HepG2 (cell line): ENCODE data around the gene LGALS4. TPM values are rescaled to one million over a fixed set of nuclear protein-coding genes. Genes with fewer than 3 reads are reported as not detected.

ENCODE experiments used
- ATF6 ChIP-seq: sonication (generic); formaldehyde crosslinking; conservative IDR thresholded peaks from 2 replicates; pipeline ENCODE4 v1.4.0; 2020; ENCODE audit warnings: missing genetic modification reagents
- CHD4 ChIP-seq: fragments of 200-600 bp; sonication (generic); IDR thresholded peaks from 2 replicates; pipeline ENCODE4 v1.7.0; 2017; ENCODE audit warnings: mild to moderate bottlenecking, low read length, borderline replicate concordance
- FOXP1 ChIP-seq, 2 experiments: fragments of 450-650 bp in 1 of 2; IDR thresholded peaks; 2 replicates each; pipeline ENCODE4 v1.6.1; 2017 to 2018; ENCODE audit warnings: antibody characterized with exemption in 1 of 2
- HOXA3 ChIP-seq: sonication (generic); formaldehyde crosslinking; IDR thresholded peaks from 2 replicates; pipeline ENCODE4 v1.5.0; 2020; ENCODE audit warnings: missing genetic modification reagents
- ISX ChIP-seq: sonication (generic); formaldehyde crosslinking; conservative IDR thresholded peaks from 2 replicates; pipeline ENCODE4 v1.5.0; 2020; ENCODE audit warnings: missing genetic modification reagents
- KAT7 ChIP-seq: IDR thresholded peaks from 2 replicates; pipeline ENCODE4 v1.6.1; 2018; ENCODE audit warnings: borderline replicate concordance, missing compliant biosample characterization
- MXD1 ChIP-seq: sonication (generic); formaldehyde crosslinking; IDR thresholded peaks from 2 replicates; pipeline ENCODE4 v1.4.0; 2020; ENCODE audit warnings: mild to moderate bottlenecking, missing genetic modification reagents
- MYNN ChIP-seq: sonication (generic); formaldehyde crosslinking; IDR thresholded peaks from 2 replicates; pipeline ENCODE4 v1.4.0; 2020; ENCODE audit warnings: mild to moderate bottlenecking, low read depth, missing genetic modification reagents
- NCOA1 ChIP-seq: sonication (generic); formaldehyde crosslinking; IDR thresholded peaks from 2 replicates; pipeline ENCODE4 v1.9.0; 2021; ENCODE audit warnings: missing genetic modification reagents
- PATZ1 ChIP-seq: sonication (generic); formaldehyde crosslinking; IDR thresholded peaks from 2 replicates; pipeline ENCODE4 v1.4.0; 2020; ENCODE audit warnings: missing genetic modification reagents
- POLR2G ChIP-seq: fragments of 200-400 bp; formaldehyde crosslinking; IDR thresholded peaks from 2 replicates; pipeline ENCODE4 v1.6.1; 2018; ENCODE audit warnings: mild to moderate bottlenecking, low read depth, low read length, moderate library complexity
- SMAD9 ChIP-seq: sonication (generic); formaldehyde crosslinking; IDR thresholded peaks from 2 replicates; pipeline ENCODE4 v1.5.1; 2020; ENCODE audit warnings: mild to moderate bottlenecking, missing genetic modification reagents
- TARDBP ChIP-seq: sonication (generic); formaldehyde crosslinking; IDR thresholded peaks from 2 replicates; pipeline ENCODE4 v1.8.0; 2022; ENCODE audit warnings: mild to moderate bottlenecking, missing genetic modification reagents
- ZBTB38 ChIP-seq: sonication (generic); formaldehyde crosslinking; IDR thresholded peaks from 2 replicates; pipeline ENCODE4 v1.5.1; 2020; ENCODE audit warnings: mild to moderate bottlenecking, missing genetic modification reagents
- ZNF17 ChIP-seq: sonication (generic); formaldehyde crosslinking; IDR thresholded peaks from 2 replicates; pipeline ENCODE4 v1.5.0; 2020; ENCODE audit warnings: mild to moderate bottlenecking, missing genetic modification reagents
- ZNF225 ChIP-seq: sonication (generic); formaldehyde crosslinking; IDR thresholded peaks from 2 replicates; pipeline ENCODE4 v1.4.0; 2020; ENCODE audit warnings: mild to moderate bottlenecking, missing genetic modification reagents
- ZNF274 ChIP-seq: sonication (generic); formaldehyde crosslinking; IDR thresholded peaks from 2 replicates; pipeline ENCODE4 v1.5.1; 2020; ENCODE audit warnings: mild to moderate bottlenecking, missing genetic modification reagents
- ZNF317 ChIP-seq: sonication (generic); formaldehyde crosslinking; IDR thresholded peaks from 2 replicates; pipeline ENCODE4 v1.5.0; 2020; ENCODE audit warnings: mild to moderate bottlenecking, missing genetic modification reagents
- ZNF605 ChIP-seq: sonication (generic); formaldehyde crosslinking; IDR thresholded peaks from 2 replicates; pipeline ENCODE4 v1.8.0; 2022; ENCODE audit warnings: mild to moderate bottlenecking, missing genetic modification reagents
- ZNF703 ChIP-seq: sonication (generic); formaldehyde crosslinking; IDR thresholded peaks from 2 replicates; pipeline ENCODE4 v1.5.1; 2020; ENCODE audit warnings: missing genetic modification reagents, mild to moderate bottlenecking, moderate library complexity, borderline replicate concordance
- ZNF781 ChIP-seq: sonication (generic); formaldehyde crosslinking; IDR thresholded peaks from 2 replicates; pipeline ENCODE4 v1.5.1; 2020; ENCODE audit warnings: borderline replicate concordance, mild to moderate bottlenecking, missing genetic modification reagents; ENCODE audit errors: not compliant biosample characterization
- ZNF816 ChIP-seq: sonication (generic); formaldehyde crosslinking; IDR thresholded peaks from 2 replicates; pipeline ENCODE4 v1.8.0; 2022; ENCODE audit warnings: missing genetic modification reagents, mild to moderate bottlenecking, borderline replicate concordance
- polyA plus RNA-seq, 8 experiments: library from polyadenylated mRNA; depleted of rRNA in 3 of 8; stranded (reverse) in 7 of 8; unstranded in 1 of 8; fragments of >200 nt; fragmentation: Illumina TruSeq in 4 of 8; extraction: Trizol in 4 of 8; gene quantifications; 2 replicates each; pipeline versions ENCODE4 v1.2.1 to v1.2.3, GENCODE V29; 2011 to 2016; ENCODE audit warnings: low read depth in 4 of 8, missing spikeins in 1 of 8, mixed read lengths in 1 of 8; ENCODE audit not compliant: insufficient read depth in 1 of 8
- total RNA-seq, 5 experiments: library from RNA; depleted of rRNA; stranded (reverse); fragments of >200 nt; fragmentation: Illumina TruSeq; extraction: Trizol; gene quantifications; 2 replicates each; pipeline ENCODE4 v1.2.3, GENCODE V29; 2016; ENCODE audit warnings: low read depth in 1 of 5

LGALS4 gene
- total and polyA plus RNA-seq, 2 of the 13 experiments (the other 11 are each of a cell fraction or from before 2014, with no cell fraction given), result 0.24 to 0.71 TPM

- TF ChIP-seq PATZ1 (CRISPR knock-in tag) (peak; percentile 19; the same call in 1 of the 2 replicates), ZBTB38 (0 out of 2 replicates have a peak, but pooled peaks have one; percentile 57), POLR2G (peak; percentile 16; the same call in 1 of the 2 replicates), ATF6 (CRISPR knock-in tag) (no peak), TARDBP (CRISPR knock-in tag) (peak; percentile 1; the same call in 1 of the 2 replicates), MYNN (0 out of 2 replicates have a peak, but pooled peaks have one; percentile 14), ZNF781 (CRISPR knock-in tag) (peak; percentile 83), FOXP1 (IDR thresholded peaks at IDR 0.05) (no peak), FOXP1 (CRISPR knock-in tag; IDR thresholded peaks at IDR 0.05) (0 out of 2 replicates have a peak, but pooled peaks have one; percentile 2), ZNF225 (CRISPR knock-in tag) (no peak), ZNF816 (CRISPR knock-in tag) (peak; percentile 90), HOXA3 (no peak), ZNF17 (CRISPR knock-in tag) (peak; percentile 33; the same call in 1 of the 2 replicates), MXD1 (CRISPR knock-in tag) (no peak; the same call in 1 of the 2 replicates), ZNF703 (CRISPR knock-in tag) (no peak), ISX (0 out of 2 replicates have a peak, but pooled peaks have one; percentile 33), CHD4 (peak; percentile 72; the same call in 1 of the 2 replicates), NCOA1 (CRISPR knock-in tag) (no peak), ZNF274 (CRISPR knock-in tag) (0 out of 2 replicates have a peak, but pooled peaks have one; percentile 67), ZNF317 (CRISPR knock-in tag) (0 out of 2 replicates have a peak, but pooled peaks have one; percentile 9), ZNF605 (CRISPR knock-in tag) (peak; percentile 33; the same call in 1 of the 2 replicates), KAT7 (CRISPR knock-in tag) (no peak), SMAD9 (CRISPR knock-in tag) (0 out of 2 replicates have a peak, but pooled peaks have one; percentile 32)
These were observed 38.4 kb upstream of the LGALS4 start (continued) for GRCh38 chr19:38850976-38851621.
